NCI-H2196 (cell line): ENCODE results near the gene PGGT1B.
"Not testable (repeated sequence)": the region's sequence is repeated elsewhere in the genome, so short reads cannot be mapped to it uniquely, and the experiment has no call there.

Source experiments
- DNase-seq: peaks from one replicate; lab custom pipeline; 2025; ENCODE audit not compliant: unreplicated experiment; lab: John Stamatoyannopoulos, UW

Gene PGGT1B

DNA sequence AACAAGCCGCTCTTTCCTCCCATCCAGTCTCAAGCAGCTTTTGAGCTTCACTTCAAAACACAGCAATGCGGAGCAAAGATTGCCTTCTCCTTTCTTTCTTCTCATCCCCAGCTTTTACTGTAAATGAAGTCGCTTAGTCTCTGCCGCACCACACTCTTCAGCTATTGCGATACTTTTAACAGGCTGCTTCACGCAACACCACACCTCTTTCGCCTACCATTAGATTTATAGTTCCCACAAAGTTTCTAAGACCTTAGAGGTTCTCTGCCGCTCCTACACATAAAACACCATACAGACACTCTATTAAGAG, 711 bp downstream of the PGGT1B start:
- DNase-seq = no peak

DNA sequence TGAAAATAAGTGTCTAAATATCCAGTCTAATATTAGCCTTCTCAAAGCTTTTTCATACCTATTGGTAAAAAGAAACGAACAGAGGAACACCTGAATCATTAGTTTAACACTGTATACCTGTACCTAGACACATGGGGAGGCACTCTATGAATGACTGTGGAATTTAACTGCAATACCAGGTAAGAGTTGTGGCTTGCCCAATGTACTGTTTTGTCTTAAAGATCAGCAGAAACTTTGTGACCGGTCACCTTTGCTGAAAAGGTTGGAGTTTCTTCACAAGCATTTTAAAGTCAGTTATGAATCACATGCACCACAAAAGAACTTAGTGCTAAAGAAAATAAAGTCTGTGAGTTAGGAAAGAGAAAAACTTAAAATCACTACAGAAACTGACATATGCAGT, 2.4 kb downstream of the PGGT1B start:
- no peak for DNase-seq

DNA sequence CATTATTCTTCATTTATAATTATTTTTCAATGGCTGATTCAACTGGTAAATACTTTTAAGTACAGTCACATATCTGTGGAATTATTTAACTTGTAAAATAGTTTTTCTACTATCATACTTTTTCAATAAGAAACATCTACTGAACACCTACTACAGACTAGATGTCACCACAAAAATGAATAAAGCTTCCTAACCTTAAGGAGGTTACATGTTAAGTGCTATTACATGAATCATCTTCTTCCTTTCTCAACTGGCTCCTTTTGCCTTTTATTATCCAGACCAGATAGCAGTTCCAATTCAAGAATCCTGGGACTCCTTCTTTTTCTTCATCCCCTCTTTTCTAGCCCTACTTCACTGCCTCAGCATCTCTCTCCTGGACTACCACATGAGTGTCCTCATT, 4.7 kb downstream of the PGGT1B start:
- no peak for DNase-seq

DNA sequence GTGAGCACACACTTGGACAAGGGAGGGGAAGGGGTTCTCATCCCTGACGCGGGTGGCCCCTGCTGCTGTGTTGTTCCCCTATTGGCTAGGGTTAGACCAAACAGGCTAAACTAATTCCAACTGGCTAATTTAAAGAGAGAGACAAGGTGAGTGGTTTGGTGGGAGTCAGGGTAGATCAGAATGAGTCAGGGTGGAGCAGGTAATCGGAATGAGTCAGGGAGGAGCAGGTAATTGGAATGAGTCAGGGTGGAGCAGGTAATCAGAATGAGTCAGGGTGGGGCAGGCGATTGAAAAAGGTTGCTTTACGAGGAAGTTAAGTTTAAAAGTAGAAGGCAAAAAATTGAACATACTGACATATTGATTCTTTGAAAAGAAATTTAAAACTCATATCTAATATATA, 13.3 kb downstream of the PGGT1B start:
- DNase-seq = not testable (repeated sequence)

DNA sequence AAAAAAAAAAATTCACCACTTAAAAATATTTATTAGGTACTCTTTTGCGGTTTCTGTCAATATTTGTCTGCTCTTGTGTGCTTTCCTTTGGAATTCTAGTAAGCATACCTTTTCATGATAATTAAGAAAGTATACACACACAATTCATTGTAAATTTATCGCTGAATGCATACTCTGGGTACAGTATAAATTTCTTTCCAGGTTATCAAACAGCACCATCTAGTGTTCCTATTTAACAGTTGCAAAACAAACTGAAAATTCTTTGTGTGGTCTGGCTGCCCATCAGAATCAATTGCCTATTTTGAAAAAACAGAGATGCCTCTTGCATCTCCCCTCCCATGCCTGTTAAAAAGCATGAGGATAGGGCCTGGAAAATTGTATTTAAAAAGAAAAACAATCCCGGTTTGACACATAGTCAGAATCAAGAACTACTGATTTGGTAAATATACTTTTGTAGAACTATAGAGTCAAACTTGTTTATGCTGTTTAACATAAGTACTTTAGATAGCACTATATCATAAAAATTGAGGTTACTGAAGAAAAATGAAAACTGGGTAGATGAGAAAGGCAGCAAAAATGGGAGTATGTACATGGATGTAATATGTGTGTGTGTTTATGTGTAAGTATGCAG, 16.2 kb downstream of the PGGT1B start:
- peak; percentile 54 for DNase-seq

DNA sequence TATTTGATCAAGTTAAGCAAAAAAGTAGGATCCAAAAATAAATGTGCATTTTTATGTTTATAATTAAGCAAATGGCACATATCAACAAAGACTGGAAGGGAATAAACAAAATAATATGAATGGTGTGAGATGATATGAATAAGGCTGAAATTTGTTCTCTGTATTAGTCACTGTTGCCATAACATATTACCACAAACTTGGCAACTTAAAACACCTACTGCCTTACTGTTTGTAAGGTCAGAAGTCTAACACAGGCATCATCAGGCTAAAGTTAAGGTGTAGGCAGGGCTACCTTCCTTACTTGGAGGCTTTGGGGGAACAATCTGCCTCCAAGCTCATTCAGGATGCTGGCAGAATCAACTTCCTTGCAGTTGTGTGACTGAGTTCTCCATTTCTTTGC, 19.3 kb downstream of the PGGT1B start:
- no peak for DNase-seq

DNA sequence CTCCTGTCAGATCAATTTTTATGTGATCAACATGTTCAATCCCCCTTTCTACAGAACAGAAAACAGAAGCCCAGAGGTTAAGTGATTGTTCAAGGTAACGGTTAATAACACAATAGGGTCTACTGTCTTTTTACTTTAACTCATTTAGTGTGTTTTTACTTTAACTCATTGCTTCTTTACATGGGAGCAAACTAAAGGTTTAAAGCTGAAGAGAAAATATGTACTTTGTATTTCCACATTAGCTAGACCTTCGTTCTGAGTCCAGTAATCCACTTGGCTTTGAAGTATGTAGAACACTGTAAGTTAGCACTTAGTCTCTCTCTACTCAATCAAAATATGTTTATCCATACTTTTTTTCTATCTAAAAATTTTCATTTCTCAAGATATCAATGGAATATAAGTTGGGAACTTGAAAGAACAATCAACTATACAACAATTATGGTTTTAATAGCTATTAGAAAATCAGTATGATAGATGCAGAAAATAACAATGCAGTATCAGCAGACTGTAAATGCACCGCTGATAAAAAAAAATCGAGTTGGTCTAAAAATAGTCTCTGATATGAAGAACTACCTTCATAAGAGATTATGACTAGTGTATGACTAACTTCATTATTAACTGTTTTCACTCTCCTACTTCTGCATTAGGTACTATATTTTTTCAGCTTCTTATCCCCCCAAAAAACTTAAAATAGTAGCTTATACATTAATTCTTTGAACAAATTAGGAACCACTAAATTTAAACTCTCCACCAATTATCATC, 20.6 kb downstream of the PGGT1B start:
- no peak for DNase-seq

DNA sequence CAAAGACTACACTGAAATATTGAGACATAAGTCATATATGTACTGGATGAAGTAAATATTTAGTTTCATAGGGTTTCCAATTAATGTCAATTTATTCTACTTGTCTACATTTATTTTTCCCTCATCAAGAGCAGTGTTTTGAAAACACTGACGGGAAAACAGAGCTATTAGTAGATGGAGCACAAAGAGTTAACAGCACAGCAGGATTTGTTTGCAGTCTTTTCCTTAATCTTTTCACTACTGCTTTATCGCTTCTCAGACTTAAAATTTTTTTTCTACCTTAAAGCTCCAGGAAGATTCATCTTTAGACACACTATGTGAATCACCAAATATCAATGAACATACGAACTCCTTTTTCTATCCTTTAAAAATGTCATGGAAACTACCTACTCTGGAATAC, 25.6 kb downstream of the PGGT1B start:
- no peak for DNase-seq

DNA sequence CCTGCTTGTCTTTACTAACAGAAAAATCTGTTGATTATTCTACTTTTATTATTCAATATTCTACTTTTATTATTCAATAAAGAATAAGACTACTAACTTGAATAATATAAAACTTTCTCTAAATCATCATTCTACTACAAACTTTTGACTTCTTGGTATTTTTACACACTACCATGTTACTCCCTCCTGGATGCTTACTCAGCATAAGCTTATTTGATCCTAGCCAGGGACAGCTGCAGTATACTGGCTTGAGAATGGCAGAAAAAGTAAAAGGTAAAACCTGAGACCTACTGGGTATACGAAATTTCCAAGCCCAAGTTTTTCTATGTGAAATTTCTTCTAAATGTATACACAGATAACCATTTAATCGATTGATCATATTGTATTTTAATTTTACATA, 26.1 kb downstream of the PGGT1B start:
- no peak for DNase-seq

DNA sequence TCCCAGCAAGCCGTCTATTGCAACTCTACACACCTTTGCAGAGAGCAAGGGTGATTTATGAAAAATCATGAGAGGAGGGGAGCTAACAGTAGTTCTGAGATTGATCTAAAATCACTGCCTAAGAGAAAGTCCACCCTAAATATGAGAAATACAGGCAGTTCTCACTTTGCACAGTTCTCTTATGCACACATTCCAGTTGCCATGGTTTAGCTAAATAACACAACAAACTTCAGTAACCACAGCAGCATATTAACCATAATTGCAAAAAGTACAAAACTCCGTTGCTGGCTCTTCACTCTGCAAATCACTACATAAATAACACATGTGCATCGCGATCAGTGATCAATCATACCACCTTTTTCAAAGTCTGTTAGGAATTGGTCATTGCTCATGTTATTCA, 31.1 kb downstream of the PGGT1B start:
- no peak for DNase-seq

DNA sequence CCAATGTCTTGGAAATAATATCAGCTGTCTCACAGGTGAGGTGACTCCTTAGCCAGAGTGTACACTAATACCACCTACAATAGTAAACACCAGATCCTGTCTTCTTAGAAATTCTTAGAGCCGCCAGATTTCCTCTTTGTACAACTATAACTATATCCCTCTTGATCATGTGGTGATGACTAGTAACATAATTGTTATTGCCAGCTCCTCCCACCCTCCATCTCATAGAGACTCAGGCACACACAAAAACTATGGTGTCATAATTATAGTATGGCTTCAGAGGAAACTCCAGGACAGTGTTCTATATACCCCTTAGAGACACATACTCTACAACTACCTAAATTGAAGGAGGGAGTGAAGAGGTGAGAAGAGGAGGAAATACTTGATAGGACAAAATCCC, 33.1 kb downstream of the PGGT1B start:
- no peak for DNase-seq

DNA sequence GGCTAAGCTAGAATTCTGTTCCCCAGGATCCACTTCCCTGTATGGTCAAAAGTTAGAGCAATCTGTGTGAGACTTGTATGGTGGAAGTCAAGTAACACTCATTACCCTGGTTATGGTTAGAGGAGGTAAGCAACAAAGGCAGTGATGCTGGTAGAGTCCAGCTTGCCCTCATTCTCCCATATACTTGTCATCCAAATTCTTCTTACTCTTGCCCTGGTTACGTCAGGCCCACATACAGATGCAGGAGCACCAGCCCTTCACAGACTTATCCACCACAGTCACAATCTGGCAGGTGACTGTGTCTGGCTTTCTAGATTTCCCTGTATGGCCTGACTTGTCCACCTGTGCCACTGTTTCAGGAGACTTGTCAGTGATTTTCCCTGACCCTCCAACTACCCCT, 35.4 kb downstream of the PGGT1B start:
- DNase-seq = no peak

DNA sequence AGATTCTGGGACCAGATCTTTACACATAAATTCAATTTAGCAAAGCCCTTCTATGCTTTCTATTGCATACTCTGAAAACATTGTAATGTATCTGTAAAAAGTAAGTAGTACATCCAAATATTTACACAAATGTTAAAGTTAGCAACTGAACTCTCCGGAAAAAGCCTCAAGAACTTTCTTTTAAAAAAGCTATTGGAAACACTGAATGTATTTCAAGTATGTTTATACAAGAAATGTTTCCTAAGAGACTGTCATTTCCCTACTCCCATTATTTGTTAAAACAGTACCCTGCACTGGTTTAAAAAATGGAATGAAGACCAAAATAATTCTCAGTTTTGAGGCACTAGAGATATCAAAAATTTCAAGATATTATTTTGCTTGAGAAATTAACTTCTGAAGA, 48.1 kb downstream of the PGGT1B start:
- no peak for DNase-seq

DNA sequence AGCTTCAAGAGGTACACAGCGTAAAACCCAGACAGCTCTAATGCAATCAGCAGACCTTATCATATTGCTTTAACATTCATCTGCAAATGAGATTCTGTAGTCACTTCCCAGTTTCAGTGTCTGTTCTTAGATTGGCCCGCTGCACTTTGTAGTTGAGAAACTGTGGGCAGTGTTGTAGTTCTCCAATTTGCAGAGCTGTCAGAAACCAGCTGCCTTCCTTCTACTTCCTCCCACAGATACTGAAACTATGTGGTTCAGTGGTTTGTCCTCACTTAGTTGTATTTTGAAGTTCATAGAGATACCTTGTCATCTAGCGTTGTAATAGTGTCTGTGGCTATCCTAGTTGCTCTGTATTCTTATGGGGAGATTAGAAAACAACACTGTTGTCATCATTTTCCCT, 53.4 kb downstream of the PGGT1B start:
- no peak for DNase-seq

DNA sequence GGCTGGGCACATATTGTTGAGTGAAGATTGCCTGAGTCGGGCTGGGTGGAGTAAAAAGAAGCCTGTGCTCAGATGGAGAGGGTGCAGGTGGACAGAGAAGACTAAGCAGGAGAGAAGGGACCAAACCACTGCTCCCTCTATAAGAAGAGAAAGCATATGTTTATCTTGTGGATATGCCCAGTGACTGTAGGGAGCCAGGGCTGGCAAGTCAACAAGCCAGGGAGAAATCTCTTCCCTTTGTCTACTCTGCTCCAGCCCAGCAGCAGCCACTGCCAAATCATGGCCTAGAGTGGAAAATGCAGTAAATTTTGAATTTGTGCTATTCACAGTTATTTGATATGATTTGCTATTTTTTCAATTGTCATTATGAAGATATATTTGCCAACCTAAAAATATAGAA, 59.7 kb downstream of the PGGT1B start:
- no peak for DNase-seq

DNA sequence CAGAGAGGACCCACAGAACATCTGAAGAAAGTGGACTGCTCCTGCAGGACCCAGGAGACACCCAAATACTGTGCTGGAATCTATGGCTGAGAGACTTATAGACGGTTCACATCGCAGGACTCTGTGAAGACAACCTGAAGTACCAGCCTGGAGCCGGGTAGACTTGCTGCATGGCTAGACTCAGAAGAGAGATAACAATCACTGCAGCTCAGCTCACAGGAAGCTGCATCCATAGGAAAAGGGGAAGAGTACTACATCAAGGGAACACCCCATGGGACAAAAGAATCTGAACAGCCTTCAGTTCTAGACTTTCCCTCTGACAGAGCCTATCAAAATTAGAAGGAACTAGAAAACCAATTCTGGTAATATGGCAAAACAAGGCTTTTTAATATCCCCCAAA, 66.5 kb downstream of the PGGT1B start:
- no peak for DNase-seq

DNA sequence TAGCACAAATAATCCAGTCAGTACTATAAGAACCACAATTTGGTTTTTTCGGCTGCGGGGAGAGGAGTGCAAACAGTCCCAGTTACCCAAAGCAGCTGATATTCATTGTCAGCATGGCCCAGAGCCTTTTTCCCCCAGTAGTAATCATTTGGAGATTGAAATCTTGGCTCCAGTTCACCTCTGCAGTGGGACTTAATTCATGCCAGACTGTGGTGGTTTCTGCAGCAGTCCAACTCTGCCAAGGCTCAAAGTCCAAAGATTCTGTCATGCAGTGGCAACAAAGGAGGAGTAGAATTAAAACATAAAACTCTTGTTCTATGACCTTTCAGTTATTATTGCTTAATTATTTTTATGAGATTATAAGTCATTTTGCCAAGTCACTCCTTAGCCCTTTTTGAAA, 68.0 kb downstream of the PGGT1B start:
- no peak for DNase-seq

DNA sequence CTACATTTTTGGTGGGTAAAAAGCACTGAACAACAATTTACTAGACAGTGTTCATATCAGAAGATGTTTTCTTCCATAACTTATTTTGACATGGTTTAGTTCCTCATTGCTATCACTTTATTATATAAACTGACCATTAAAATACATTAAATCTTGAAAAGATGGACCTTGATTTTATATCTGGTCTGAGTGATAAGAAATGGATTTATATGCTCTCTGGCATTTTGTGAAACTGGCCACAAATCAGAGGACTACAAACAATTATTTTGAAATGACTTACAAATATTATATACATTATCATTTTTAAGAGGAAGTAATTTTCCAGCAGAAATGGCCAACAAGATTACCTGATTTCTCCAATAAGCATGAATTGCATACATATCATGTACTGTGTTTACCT, 69.4 kb downstream of the PGGT1B start:
- DNase-seq = no peak

DNA sequence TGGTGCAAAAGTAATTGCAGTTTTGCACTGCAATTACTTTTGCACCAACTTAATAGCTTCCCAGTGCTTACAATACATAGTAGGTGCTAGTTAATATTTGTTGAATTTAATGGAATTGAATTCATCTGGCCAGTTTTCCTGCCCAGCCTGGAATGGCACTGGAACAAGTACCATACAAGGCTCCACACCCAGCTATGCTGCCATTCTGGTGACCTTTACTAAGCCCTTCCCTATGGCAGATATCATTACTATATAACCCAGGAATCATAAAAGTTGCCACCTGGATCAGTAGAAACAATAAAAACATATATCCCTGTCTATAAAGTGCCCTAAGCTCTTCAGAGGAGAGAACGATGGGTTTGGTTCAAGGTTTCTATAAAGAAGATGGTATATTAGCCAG, 70.6 kb downstream of the PGGT1B start:
- no peak for DNase-seq

DNA sequence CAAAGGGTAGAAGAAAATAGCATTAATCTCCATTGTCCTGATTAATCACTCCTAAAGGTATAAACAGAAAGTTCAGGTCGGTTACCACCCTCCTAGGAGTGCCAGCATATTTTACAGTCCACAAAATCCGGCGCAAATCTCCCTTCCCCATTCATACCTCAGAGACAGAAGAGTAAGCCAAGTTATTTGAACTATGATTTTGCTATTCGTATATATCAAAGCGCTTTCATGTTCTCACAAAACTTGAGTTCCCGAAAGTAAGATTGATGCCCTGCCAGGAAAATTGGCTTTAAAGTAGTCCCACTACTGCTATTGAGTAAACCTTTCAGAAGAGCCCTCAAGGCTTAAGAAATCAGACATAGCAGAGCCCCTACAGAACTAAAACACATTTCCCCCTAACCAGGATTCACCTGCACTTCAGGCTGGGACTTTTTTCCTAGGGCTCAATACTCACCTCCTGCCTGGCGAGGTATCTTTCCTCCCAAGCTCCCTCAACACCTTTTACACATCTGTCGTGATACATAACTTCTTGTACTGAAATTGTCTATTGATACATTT, 71.1 kb downstream of the PGGT1B start:
- DNase-seq = no peak

DNA sequence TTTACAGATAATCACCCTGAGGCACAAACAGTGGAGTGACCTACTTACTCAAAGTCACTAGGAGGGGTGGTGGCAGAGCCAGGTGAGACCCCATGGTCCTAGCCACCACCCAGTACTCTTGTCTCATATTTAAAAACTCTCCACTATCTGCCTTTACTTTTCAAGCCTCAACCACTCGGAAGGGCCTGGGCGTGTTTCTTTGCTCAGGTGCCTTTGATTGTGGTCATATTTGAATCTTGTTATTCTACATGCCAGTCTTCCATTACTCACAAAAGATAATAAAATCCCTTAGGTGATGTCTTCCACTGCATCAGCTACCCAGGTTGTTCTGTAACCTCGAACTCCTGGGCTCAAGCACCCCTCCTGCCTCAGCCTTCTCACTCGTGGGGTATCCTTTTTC, 72.3 kb downstream of the PGGT1B start:
- DNase-seq = no peak

DNA sequence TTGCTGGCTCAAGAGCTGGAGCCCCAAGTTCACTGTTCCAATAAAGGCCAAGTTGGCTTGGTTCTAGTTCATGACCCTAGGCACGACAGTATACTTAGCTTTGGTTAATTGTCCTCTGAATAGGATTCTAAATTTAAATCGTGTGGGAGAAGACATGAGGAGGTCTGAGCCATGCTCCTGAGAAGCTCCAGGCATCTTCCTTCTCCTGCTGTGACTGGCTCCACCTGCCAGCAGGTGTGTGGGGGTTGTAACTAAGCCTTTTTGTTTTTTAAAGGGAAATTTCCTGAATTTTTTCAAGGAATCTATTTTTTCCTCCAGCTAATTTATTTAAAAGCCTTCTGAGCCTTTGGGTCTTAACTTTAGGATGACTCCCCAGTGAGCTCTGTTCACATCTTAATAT, 72.8 kb downstream of the PGGT1B start:
- no peak for DNase-seq

DNA sequence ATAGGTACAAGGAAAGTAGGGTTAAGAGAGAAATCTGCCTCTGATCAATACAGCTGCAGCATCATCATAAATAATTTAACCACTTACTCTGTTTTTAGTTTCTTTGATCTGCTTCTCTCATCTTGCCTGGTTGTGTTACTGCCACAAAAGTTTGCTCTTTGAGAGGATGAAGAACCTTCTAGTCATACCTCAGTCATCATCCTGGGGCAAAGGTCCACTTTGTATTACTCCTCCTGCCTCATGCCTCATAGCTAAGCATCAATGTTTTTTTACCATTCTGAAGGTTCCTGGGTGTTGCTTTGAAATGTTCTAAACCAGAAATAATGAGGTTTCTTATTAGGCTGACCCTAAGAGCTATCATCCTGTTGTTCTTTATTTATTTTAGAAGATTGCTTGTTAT, 75.9 kb downstream of the PGGT1B start:
- no peak for DNase-seq
